GM18861 (cell line): ENCODE data around the gene RAPGEF3.
A peak's percentile ranks its signal among the peaks of the same experiment; 100 is the strongest.

Experiments
- ATAC-seq: cut with Tn5 transposase; IDR thresholded peaks from one replicate; pipeline ENCODE4 v1.9.1; 2021; ENCODE audit not compliant: unreplicated experiment

Gene RAPGEF3

DNA sequence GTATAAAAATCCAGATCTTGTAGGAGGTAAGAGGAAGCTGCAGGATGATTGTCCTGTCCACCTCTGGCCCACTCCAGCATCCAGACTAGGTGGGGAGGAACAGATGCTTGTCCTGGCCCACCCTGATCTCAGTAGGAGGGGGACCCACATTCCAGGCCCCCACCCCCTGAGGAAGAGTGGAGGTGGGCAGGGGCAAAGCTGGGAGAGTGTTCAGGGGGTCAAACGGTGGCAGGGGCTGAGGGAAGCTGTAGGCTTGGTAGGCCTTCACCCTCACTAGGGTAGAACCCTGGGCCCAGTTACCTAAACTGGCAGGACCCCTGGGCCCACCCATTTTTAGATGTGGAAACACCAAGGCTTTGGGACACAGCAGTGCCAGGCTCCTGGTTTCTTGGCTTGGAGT, 18.5 kb upstream of the RAPGEF3 start:
- no peak for ATAC-seq

DNA sequence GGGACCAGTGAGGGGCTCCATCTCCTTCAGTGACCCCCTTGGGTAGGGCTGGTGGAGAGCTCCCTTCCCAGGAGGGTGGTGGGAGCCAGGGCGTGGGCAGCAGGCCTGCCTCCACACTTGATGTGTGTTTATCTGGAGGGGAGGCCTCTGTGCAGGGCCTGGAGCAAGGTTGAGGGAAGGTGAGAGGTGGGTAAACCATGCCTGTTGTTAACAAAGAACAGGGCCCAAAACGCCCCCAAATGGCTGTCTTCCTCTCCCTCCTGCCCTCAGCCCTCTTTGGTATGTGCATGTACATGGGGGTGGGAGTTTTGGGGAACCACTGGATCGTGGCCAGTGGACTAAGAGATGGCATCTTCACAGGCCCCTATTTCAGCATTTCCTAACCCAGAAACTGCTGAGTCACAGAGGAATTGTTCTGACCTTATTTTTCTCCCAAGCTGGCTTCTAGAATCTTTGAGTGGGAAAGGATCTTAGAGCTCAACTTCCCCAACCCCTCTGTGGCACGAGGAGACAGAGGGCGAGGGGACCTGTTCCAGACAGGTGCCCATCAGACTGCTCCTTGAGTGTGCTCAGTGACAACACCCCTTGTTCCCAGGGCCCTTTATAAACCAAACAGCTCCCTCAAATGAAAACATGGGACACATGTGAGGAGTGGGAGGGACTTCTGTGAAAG, 17.9 kb upstream of the RAPGEF3 start:
- no peak for ATAC-seq

DNA sequence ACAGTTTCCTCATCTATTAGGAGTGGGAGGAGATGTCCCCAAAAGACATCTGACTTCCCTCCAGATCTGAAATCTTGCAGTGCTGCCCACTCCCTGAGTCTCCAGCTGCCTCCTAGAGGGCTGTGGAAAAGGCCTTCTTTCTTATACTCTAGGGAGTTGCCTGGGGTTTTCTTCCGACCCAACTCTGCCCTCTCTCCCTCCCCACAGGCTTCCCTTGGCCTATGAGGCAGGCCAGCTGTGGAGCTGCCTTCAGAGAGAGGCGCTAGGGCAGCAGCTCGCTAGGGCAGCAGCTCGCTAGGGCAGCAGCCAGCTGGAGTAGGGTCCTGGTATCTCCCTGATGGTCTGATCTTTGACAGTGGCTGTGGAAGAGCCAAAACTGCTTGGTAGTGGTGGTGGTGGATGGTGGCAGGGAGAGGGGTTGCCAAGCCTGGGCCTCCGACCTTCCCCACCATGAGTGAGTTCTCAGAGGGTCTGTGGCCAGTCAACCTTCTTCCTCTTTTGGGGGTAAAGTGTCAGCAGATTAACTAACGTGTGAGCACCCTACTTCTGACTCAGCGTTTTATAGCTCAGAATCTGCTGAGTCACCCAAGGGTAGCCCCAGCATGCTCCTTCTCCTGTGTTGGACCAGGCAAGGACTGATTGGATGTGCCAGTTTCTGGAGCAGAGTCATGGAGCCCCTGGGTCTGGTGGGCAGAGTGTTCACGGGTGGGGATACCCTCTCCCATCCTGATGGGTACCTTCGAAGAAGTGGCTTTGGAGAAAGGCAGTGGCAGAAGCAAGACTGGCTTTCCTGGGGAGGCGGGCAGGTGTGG, 16.6 kb upstream of the RAPGEF3 start:
- ATAC-seq = no peak

DNA sequence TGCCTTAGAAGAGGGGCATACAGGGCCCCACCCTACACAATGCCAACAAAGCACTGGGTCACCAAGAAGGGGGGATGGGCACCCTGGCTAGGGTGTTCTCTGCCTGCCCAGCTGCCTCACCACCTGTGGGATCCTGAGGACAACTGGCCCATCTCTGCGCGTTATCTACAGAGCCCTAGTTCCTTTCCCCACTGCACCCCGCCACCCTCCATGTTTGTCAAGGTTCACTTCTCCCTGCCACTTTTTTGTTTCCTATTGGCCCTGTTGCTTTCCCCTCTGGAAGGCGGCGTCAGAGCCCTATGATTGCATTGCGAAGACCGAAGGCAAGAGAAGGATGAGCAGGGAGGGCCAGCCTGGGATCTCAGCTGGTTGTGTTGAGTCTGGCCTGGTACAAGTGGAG, 16.0 kb upstream of the RAPGEF3 start:
- ATAC-seq = no peak

DNA sequence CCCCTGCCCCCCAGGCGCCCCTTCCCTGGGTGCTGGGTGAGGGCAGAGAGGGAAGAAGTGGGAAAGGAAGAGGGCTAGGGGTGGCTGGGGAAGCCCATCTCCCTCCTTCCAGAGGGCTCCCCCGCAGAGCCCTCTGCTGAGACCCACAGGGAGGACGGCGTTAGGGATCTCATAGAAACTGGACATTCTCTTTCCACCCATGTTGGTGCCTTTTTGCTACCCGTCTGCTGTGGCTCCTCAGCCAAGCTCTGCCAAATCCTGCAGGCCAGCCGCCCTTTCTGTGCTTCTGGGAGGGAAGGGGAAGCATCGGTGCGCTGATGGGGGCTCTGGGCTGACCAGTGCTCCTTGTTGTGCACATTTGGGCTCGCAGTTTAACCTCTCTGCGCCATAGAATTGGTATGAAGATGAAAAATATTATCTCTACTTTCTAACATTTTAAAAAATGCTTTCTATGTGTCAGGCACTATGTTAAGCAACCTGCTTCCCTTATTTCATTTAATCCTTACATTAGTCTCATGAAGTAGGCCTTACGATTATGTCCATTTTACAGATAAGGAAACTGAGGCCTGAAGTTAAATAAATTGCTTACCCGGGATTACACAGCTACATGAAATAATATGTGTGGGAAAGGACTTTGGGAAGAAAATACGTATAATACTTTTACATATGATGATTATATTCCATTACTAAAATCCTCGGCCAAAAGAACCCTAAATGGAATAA, 15.3 kb upstream of the RAPGEF3 start:
- ATAC-seq = no peak

DNA sequence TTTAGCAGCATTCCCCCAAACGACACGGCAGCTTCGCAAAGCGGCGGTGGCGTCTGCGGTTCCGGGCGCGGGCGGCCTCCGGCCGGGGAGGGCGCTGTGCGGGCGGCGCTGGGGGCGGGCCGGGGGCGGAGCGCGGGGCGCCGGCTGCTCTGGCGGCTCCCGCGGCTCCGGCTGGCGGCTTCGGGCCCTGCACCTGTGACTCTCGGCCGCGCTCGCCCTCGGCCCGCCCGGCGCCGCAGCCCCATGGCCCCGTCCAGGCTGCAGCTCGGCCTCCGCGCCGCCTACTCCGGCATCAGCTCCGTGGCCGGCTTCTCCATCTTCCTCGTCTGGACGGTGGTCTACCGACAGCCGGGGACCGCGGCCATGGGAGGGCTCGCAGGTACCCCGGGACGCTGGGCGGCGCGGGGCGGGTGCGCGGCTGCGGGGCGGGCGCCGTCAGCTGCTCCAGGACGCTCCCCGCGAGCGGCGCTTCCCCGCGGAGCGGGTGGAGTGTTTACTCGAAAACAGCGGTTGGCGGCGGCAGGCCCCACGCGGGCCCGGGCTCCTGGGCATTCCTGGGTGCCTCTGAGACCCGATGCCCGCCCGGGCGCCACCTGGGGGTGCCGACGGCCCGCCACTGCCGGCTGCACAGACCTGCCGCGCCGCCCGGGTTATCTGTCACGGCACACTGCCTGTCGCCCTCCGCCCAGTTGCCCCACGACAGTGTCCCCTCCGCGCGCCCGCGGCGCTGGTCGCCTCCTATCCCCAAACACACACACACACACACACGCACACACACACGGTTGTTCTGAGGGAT, 14.6 kb upstream of the RAPGEF3 start, which contains the start of gene SLC48A1:
SLC48A1 (plus strand) TSS at position 177 of the 796 bp plus-strand sequence; CDS start at position 244, 67 bp downstream.
- ATAC-seq = peak; percentile 55

DNA sequence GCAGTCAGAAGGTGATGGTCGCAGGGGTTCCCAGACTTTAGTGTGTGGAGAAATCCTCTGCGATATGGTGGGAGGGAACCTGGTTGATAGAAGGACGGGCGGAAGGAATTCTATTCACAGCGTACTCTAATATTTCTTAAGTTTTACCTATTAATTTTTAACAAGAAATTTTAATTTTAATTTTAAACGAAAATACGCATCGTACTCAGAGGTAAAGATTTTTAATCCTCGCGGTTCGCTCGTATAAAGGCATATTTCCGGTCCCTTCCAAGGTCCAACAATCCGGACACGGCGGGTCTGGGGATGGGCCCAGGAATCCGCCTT, 14.0 kb upstream of the RAPGEF3 start:
- no peak for ATAC-seq

DNA sequence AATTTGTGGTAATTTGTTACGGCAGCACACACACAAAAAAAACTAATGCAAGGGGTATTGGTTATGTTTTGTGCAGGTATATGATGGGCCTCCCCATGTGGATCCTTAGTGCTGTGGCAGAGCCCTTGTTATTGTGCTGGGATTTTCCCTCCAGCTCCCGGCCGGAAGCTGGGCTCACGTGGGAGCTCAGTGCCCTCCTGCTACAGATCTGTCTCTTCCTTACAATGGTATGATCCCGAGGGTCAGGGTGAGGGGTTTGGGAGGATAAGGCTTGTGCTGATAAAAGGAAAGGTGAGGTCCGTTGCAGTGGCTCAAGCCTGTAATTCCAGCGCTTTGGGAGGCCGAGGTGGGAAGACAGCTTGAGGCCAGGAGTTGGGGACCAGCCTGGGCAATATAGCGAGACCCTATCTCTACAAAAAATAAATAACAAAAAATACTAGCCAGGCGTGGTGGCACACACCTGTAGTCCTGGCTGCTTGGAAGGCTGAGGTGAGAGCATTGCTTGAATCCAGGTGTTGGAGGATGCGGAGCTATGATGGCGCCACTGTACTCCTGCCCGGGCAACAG, 13.5 kb upstream of the RAPGEF3 start:
- no peak for ATAC-seq

DNA sequence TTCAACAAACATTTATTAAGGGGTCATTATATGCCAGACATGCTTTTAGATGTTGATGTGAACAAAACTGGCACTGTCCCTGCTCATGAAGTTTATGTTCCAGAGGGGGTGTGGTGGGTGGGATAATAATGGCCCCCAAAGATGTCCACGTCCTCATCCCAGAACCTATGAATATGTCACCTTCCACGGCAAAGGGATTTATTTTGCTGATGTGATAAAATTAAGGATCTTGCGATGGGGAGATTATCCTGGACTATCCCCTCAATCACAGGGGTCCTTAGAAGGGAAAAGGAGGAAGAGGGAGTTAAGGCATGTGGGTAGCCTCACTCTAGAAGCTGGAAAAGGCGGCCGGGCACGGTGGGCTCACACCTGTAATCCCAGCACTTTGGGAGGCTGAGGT, 12.6 kb upstream of the RAPGEF3 start:
- ATAC-seq = no peak

DNA sequence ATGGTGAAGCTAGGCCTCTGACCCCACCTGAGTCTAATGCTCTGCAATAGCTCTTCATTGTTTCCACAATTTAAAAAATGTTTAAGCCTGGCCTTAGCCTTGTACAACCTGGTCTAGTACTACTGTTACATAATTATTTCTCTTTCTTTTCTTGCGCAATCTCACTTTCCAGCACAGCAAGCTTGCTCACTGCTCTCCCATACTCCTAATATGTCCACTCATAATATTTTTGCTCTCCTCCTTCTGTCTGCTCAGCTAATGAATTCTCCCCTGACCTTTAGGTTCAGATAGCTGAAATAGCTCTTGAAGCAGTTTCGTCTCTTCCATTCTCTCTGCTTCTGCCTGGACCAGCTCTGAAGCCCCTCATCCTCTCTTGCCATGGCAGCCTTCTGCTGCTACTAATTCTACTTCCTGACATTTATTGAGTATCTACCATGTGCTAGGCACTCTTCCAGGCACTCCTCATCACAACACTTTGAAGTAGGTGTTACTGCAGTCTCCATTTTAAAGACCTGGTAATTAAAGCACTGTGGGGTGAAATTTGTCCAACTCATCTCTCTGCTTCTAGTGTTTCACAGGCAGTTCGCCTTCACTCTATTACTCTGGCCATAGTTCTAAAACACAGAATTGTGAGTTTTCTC, 11.5 kb upstream of the RAPGEF3 start:
- no peak for ATAC-seq

DNA sequence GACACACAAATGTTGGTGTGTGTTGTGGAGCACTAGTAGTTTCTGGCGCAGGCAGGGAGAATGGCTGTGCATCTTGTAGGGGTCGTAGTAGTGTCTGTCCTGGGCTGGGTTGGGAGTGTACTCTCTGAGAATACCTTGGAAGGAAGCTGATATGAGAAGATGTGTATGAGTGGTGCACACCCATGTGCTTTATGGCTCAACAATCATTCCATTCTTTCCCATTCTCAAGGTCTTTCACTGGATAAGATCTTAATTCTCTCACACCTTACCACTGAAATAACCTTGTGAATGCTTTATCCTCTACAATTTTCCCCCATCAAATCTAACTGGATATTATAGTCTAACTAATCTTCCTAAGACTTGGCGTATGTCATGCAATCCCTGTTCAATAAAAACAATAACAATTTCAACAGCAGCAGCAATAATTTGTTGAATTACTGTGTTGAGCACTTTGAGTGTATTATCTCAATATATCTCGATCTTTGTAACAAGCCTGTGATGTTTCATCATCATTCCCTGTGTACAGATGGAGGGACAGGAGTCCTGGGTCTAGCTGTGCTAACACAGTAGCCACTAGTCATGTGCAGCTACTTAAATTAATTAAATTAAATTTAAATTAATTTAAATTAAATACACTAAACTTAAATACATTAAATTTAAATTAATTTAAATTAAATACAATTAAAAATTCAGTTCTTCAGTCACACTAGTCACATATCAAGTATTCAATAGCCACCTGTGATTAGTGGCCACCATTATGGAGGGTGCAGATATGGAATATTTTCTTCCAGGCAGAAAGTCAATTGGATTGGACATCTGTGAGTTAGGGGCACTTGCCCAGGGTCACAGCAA, 10.8 kb upstream of the RAPGEF3 start:
- ATAC-seq = no peak

DNA sequence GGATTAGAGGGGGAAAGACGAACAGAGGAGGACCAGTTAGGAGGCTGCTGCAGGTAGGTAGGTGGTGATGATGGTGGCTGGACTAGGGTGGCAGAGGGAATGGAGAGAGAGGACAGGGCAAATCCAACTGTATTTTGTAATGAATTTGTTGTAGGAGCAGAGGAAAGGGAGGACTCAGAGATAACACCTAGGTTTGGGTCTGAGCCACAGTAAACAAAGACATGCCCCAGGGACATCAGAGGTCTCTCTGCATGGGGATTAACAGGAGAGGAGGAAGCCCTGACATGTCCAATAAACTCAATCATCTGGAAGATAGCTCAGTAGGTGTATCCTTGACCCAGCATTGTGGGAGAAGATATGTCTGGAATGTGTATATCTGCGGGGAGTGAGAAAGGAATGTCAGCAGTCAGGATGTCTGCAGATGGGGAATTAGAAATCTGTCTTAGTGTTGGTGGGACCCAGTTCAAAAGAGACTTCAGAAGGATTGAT, 9.7 kb upstream of the RAPGEF3 start:
- no peak for ATAC-seq

DNA sequence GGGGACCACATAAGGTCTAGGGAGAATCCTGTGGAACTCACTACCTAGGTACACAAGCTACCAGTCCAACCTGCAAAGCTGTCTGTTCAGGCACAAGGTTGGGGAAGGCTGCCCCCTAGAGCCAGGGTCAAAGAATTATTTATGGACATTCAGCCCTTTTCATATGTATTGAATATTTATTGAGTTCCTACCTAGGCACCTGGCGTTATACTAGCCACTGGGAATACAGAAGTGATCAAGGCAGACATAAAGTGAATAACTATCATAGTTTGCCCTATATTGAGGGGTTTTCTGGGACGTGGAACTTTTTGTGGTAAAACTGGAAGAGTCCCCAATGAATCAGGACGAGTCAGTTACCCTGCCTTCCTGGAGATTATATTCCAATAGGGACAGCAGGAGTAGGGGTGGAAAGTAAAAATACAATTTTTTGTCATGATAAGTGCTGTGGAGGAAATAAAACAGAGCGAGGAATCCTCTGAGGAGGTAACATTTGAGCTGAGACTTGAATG, 8.6 kb upstream of the RAPGEF3 start:
- no peak for ATAC-seq

DNA sequence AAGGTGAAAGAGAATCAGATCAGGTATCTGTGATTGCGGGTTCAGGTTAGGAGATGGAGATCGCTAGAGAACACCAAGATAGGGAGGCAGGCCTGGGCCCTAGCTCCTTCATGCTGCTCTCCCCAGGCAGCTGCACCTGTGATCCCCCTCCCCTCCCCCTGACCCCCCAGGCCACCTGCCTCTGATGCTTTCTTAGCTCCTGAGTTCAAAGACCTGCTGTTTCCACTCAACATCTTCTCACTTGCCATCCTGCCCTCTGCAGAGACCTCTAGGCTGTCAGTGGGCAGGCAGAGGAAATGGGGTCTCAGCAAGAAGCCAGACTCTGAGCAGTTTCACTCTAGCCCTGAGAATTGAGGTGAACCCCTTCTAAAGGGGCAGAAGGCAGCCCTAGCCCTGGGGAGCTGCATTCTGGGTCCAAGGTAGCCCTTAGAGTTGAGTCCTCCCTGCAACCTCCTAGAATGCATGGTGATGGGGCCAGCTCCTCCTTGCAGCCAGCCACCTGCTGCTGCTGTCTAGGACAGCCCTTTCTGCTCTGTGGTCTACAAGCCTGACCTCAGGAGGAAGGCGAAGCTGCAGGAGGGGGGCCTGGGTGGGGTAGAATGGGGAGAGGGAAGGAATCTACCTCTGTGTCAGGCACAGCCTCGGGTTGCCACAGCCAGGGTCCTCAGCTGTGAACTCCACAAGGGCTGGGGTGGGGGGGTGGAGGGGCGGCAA, 8.0 kb upstream of the RAPGEF3 start:
- ATAC-seq = no peak

DNA sequence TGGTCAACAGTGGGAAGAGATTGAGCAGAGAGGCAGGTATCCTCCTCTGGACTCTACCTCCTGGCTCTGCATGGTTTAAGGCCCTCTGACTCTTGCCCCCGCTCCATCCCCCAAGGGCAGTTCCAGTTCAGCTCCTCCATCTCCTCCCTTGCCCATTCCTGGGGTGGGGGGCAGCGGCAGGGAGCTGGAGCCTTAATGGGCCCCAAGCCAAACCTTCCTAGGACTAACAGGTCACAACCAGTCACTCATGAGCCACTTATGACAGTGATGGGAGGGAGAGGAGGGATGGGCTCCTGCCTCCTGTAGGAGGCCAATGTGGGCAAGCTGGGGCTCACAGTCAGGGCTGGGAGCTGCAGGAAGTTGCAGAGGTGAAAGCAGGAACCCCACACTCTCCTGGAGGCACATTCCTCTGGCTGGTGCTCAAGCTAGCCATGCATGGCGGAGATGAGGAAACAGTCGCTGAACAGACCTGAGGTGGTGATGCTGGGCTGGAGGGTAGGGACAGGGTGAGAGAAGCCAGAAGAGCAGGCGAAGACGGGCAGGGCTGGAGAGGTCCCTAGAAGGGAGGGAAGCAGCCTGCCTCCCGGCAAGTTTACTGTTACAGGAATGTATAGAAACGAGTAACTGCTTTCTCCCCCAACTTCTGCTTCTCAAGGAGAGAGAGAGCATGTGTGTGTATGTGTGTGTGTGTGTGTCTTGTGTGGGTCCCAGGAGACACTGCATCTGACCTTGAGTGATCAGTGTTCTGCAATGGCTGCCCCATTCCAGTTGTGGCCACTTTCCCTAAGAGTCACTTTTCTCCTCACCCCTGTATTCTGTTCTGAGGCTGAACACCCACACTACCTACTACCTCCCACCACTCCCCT, 5.0 kb upstream of the RAPGEF3 start:
- no peak for ATAC-seq

DNA sequence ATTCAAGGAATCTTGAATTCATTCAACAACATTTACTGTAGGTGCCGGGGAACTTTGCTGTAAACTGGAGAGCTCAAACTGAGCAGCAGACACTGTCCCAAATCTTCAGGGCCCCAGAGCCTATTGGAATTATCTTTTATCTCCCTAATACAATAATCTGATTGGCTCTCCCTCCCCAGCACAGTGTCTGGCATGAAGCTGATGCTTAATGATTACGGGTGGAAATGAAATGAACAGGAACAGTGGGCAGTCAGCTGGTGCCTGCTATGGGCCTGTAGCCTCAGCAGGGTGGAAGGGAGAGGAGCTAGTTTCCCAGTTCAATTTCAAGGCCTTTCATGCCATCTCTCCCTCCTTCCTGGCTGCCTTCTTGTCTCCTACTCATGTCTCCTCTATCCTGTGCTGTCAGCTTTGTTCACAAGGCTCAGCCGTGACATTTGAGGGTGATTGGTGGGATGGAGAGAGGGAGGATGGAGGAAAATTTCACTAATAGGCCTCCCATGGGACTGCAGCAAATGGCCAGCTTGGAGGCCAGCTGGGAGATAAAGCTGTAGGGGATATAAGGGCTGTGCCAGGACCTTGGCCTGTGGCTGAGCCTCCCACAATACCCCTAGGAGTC, 4.3 kb upstream of the RAPGEF3 start:
- ATAC-seq = no peak

DNA sequence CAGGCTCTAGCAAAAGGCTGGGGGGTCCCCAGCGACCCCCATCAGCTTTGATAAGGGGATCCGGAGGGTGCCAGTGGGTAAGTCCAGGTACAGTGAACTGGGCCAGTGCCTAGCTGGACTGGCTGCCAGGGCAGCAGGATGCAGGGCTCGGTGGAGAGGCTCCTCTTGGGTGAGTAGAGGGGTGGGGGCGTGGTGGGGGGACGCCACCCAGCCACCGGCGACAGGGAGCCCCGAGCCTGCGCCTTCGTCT, 171 bp downstream of the RAPGEF3 start:
- ATAC-seq = no peak
